ENCODE data around the gene LMLN. TPM values are rescaled to one million over a fixed set of nuclear protein-coding genes. Genes with fewer than 3 reads are reported as not detected.

LMLN gene
- polyA plus RNA-seq, 3 donors, result 0.41 to 1.3 (median 1.00) TPM

DNA sequence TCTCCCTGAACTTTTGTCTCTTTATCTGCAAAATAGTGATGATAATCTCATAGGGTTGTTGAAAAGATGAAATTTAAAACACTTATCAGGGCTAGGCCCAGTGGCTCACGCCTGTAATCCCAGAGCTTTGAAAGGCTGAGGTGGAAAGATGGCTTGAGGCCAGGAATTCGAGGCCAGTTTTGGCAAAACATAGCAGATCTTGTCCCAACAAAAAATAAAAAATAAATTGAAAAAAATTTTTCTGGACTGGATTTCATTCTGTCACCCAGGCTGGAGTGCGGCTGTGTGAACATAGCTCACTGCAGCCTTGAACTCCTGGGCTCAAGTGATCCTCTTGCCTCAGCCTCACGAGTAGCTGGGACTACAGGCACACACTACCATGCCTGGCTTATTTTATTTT lies 29.6 kb downstream of the LMLN start:
- Mint-ChIP-seq H3K27ac (no peak overlapping the region), H3K36me3 (no peaks in the 10 kb centered on the region), H3K9me3 (no peaks in the 10 kb centered on the region), H3K4me1 (peaks cover 5% of the 10 kb centered on the region), H3K27me3 (ENCODE audit: low read depth in 3 of 3) (no peaks in the 10 kb centered on the region), H3K4me3 (no peak overlapping the region)
- no peak for TF ChIP-seq CTCF (IDR thresholded peaks at IDR 0.05)
- 100% methylated on average over 1 of the region's 4 CpGs for WGBS (ENCODE audit: insufficient coverage)
- no peak overlapping the region for H3K9ac ChIP-seq (ENCODE audit: insufficient read depth, low read length, poor library complexity, severe bottlenecking)
- no peak overlapping the region for H3K4me3 ChIP-seq (replicated peaks in 1 of 3; ENCODE audit: low read depth in 2 of 3, low read length in 3 of 3)
- no peak overlapping the region for H3K4me2 ChIP-seq (replicated peaks; ENCODE audit: extremely low read depth, low read length, poor library complexity, severe bottlenecking)
- no peaks in the 10 kb centered on the region for H3K27me3 ChIP-seq (ENCODE audit: control insufficient read depth in 2 of 2, insufficient read depth in 2 of 2, low read length in 2 of 2)
- no peak overlapping the region for H2AFZ ChIP-seq (ENCODE audit: insufficient read depth, low read depth, low read length, poor library complexity, severe bottlenecking)
- no peaks in the 10 kb centered on the region for H3K9me3 ChIP-seq (replicated peaks in 1 of 2; ENCODE audit: control insufficient read depth in 1 of 2, insufficient read depth in 1 of 2, low read length in 2 of 2)
- H3K79me2 ChIP-seq (ENCODE audit: insufficient read depth, low read length), result no peaks in the 10 kb centered on the region
- no peaks in the 10 kb centered on the region for H4K20me1 ChIP-seq (ENCODE audit: insufficient read depth, low read length)
- no peaks in the 10 kb centered on the region for H3K36me3 ChIP-seq (replicated peaks in 1 of 2; ENCODE audit: control insufficient read depth in 1 of 2, insufficient read depth in 2 of 2, low read length in 2 of 2)
- intact Hi-C loops (cut with micrococcal nuclease), result no loop called here
- H3K27ac ChIP-seq (ENCODE audit: low read depth in 1 of 2, low read length in 2 of 2), result no peak overlapping the region
- H3K4me1 ChIP-seq (ENCODE audit: control insufficient read depth in 1 of 2, insufficient read depth in 2 of 2, low read length in 2 of 2), result peaks cover 0 to 6% of the 10 kb centered on the region in 2 donors
- no peak for DNase-seq

DNA sequence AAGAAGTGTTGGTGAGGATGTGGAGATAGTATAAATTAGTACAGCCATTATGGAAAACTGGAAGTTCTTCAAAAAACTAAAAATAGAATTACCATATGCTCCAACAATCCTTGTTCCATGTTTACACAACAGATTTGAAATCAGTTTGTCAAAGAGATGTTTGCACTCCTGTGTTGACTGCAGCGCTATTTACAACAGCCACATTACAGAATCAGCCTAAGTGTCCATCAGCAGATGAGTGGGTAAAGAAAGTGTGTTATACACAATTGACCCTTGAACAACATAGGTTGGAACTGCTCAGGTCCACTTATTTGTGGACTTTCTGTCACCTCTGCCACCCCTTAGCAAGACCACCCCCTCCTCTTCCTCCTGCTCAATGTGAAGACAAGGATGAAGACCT lies 34.7 kb downstream of the LMLN start:
- no peaks in the 10 kb centered on the region for H3K36me3 Mint-ChIP-seq
- no peak for TF ChIP-seq CTCF (IDR thresholded peaks at IDR 0.05)
- no CpG with 5 or more reads among the region's 1 CpG for WGBS (ENCODE audit: insufficient coverage)
- no peak overlapping the region for H3K4me3 ChIP-seq (replicated peaks in 1 of 3; ENCODE audit: low read depth in 2 of 3, low read length in 3 of 3)
- H3K27me3 ChIP-seq (ENCODE audit: control insufficient read depth in 2 of 2, insufficient read depth in 2 of 2, low read length in 2 of 2), result no peaks in the 10 kb centered on the region
- H3K9me3 ChIP-seq (replicated peaks in 1 of 2; ENCODE audit: control insufficient read depth in 1 of 2, insufficient read depth in 1 of 2, low read length in 2 of 2), result no peaks in the 10 kb centered on the region
- H2AFZ ChIP-seq (ENCODE audit: insufficient read depth, low read depth, low read length, poor library complexity, severe bottlenecking), result no peak overlapping the region
- no peak overlapping the region for H3K9ac ChIP-seq (ENCODE audit: insufficient read depth, low read length, poor library complexity, severe bottlenecking)
- DNase-seq, result no peak
- H4K20me1 ChIP-seq (ENCODE audit: insufficient read depth, low read length), result no peaks in the 10 kb centered on the region
- no peak overlapping the region for H3K27ac ChIP-seq (ENCODE audit: low read depth in 1 of 2, low read length in 2 of 2)
- no peak overlapping the region for H3K4me3 Mint-ChIP-seq
- H3K4me2 ChIP-seq (replicated peaks; ENCODE audit: extremely low read depth, low read length, poor library complexity, severe bottlenecking), result no peak overlapping the region
- H3K27me3 Mint-ChIP-seq (ENCODE audit: low read depth in 3 of 3), result no peaks in the 10 kb centered on the region
- intact Hi-C loops (cut with micrococcal nuclease), result no loop called here
- H3K9me3 Mint-ChIP-seq, result peaks cover 0 to 5% (median 0%) of the 10 kb centered on the region in 7 donors
- H3K4me1 ChIP-seq (ENCODE audit: control insufficient read depth in 1 of 2, insufficient read depth in 2 of 2, low read length in 2 of 2), result no peaks in the 10 kb centered on the region
- H3K4me1 Mint-ChIP-seq, result no peaks in the 10 kb centered on the region
- no peaks in the 10 kb centered on the region for H3K36me3 ChIP-seq (replicated peaks in 1 of 2; ENCODE audit: control insufficient read depth in 1 of 2, insufficient read depth in 2 of 2, low read length in 2 of 2)
- H3K27ac Mint-ChIP-seq, result no peak overlapping the region
- no peaks in the 10 kb centered on the region for H3K79me2 ChIP-seq (ENCODE audit: insufficient read depth, low read length)
